Smooth muscle cell (in vitro differentiated cells): ENCODE data around the gene RSRC1. TPM values are rescaled to one million over a fixed set of nuclear protein-coding genes. Genes with fewer than 3 reads are reported as not detected.

Experiments
- DNase-seq: peaks from one replicate; lab custom pipeline; 2025; ENCODE audit not compliant: unreplicated experiment; lab: John Stamatoyannopoulos, UW
- H2AFZ ChIP-seq: fragments of 200-600 bp; sonication (generic); 2 replicates; pipeline ENCODE4 v1.6.0; 2016; ENCODE audit warnings: antibody characterized with exemption, low read depth, mild to moderate bottlenecking
- H3F3A ChIP-seq: fragments of 200-600 bp; sonication (generic); 2 replicates; pipeline ENCODE4 v1.6.0; 2017; ENCODE audit warnings: antibody characterized with exemption, low read depth
- H3K27ac ChIP-seq: fragments of 200-600 bp; sonication (generic); 2 replicates; pipeline ENCODE4 v1.5.1; 2016; ENCODE audit warnings: low read depth, mild to moderate bottlenecking
- H3K27me3 ChIP-seq: fragments of 200-600 bp; sonication (generic); 2 replicates; pipeline ENCODE4 v1.6.1; 2016; ENCODE audit warnings: low read depth, mild to moderate bottlenecking
- H3K36me3 ChIP-seq: fragments of 200-600 bp; sonication (generic); 2 replicates; pipeline ENCODE4 v1.5.1; 2016; ENCODE audit warnings: low read depth
- H3K4me1 ChIP-seq: fragments of 200-600 bp; sonication (generic); 2 replicates; pipeline ENCODE4 v1.5.1; 2016; ENCODE audit warnings: low read depth
- H3K4me2 ChIP-seq: fragments of 200-600 bp; sonication (generic); 2 replicates; pipeline ENCODE4 v1.6.0; 2016; ENCODE audit warnings: mild to moderate bottlenecking
- H3K4me3 ChIP-seq: fragments of 200-600 bp; sonication (generic); 2 replicates; pipeline ENCODE4 v1.5.1; 2016; ENCODE audit warnings: mild to moderate bottlenecking
- H3K79me2 ChIP-seq: fragments of 200-600 bp; sonication (generic); 2 replicates; pipeline ENCODE4 v1.6.0; 2016; ENCODE audit warnings: low read depth, mild to moderate bottlenecking
- H3K9ac ChIP-seq: fragments of 200-600 bp; sonication (generic); 2 replicates; pipeline ENCODE4 v1.6.0; 2016; ENCODE audit warnings: low read depth
- H3K9me3 ChIP-seq: fragments of 200-600 bp; sonication (generic); replicated peaks from 2 replicates; pipeline ENCODE4 v1.5.1; 2016; ENCODE audit warnings: low read depth
- H4K20me1 ChIP-seq: fragments of 200-600 bp; sonication (generic); 2 replicates; pipeline ENCODE4 v1.6.0; 2016; ENCODE audit warnings: low read depth
- CTCF ChIP-seq: fragments of 200-600 bp; sonication (generic); IDR thresholded peaks from 2 replicates; pipeline ENCODE4 v1.5.1; 2017; ENCODE audit warnings: borderline replicate concordance, mild to moderate bottlenecking, antibody characterized with exemption; ENCODE audit not compliant: insufficient read depth, poor library complexity, severe bottlenecking
- WGBS: methylation state at CpG from one replicate; pipeline ENCODE4 v1.1.7; 2016; ENCODE audit warnings: low lambda C conversion rate; 5-methylcytosine and 5-hydroxymethylcytosine counted together
- polyA plus RNA-seq: library from polyadenylated mRNA; unstranded; fragments of >200 nt; fragmentation: Nextera tagmentation; extraction: Ambion mirVana; gene quantifications from 2 replicates; pipeline ENCODE4 v1.2.1, GENCODE V29; 2016
- total RNA-seq: library from RNA; depleted of rRNA; stranded (reverse); fragments of >200 nt; gene quantifications from 2 replicates; pipeline ENCODE4 v1.2.3, GENCODE V29; 2014

RSRC1 gene
- total and polyA plus RNA-seq, 2 experiments from 2014 or later: 18.5 to 43.9 TPM

- Histone ChIP-seq H3K27me3 (no peaks in the 10 kb centered on the region), H3K36me3 (no peaks in the 10 kb centered on the region), H3K9me3 (no peaks in the 10 kb centered on the region), H3F3A (no peaks in the 10 kb centered on the region), H3K4me1 (no peaks in the 10 kb centered on the region), H3K27ac (no peak overlapping the region), H4K20me1 (no peaks in the 10 kb centered on the region), H2AFZ (no peak overlapping the region), H3K4me2 (no peak overlapping the region), H3K9ac (no peak overlapping the region), H3K79me2 (no peaks in the 10 kb centered on the region), H3K4me3 (no peak overlapping the region)
- no peak for DNase-seq
- TF ChIP-seq CTCF: no peak
Measured at GRCh38 chr3:158563076-158563475, 453.2 kb downstream of the RSRC1 start.

GRCh38 chr3:158565076-158565475 is 455.2 kb downstream of the RSRC1 start:
- H3K4me2 ChIP-seq: no peak overlapping the region
- 98% methylated on average over 6 of the region's 6 CpGs for WGBS

GRCh38 chr3:158568784-158569183 is 458.9 kb downstream of the RSRC1 start:
- Histone ChIP-seq H2AFZ (no peak overlapping the region), H3K4me1 (no peaks in the 10 kb centered on the region), H3K4me3 (no peak overlapping the region), H3K36me3 (no peaks in the 10 kb centered on the region), H3K27ac (no peak overlapping the region), H4K20me1 (no peaks in the 10 kb centered on the region), H3K79me2 (no peaks in the 10 kb centered on the region), H3K27me3 (no peaks in the 10 kb centered on the region), H3K4me2 (no peak overlapping the region), H3K9me3 (no peaks in the 10 kb centered on the region), H3F3A (no peaks in the 10 kb centered on the region), H3K9ac (no peak overlapping the region)
- WGBS: 82% methylated on average over 3 of the region's 3 CpGs
- no peak for DNase-seq
- no peak for TF ChIP-seq CTCF

More at GRCh38 chr3:158565076-158565475, 455.2 kb downstream of the RSRC1 start:
- Histone ChIP-seq H3K27me3 (no peaks in the 10 kb centered on the region), H3K27ac (no peak overlapping the region), H3K79me2 (no peaks in the 10 kb centered on the region), H3K9ac (no peak overlapping the region), H3K9me3 (no peaks in the 10 kb centered on the region), H2AFZ (no peak overlapping the region), H3K4me1 (no peaks in the 10 kb centered on the region), H3K36me3 (no peaks in the 10 kb centered on the region), H4K20me1 (no peaks in the 10 kb centered on the region), H3K4me3 (no peak overlapping the region), H3F3A (no peaks in the 10 kb centered on the region)
- no peak for DNase-seq
- TF ChIP-seq CTCF: no peak

GRCh38 chr3:158569794-158570193 is 459.9 kb downstream of the RSRC1 start:
- Histone ChIP-seq H3K79me2 (no peaks in the 10 kb centered on the region), H3K9me3 (no peaks in the 10 kb centered on the region), H4K20me1 (no peaks in the 10 kb centered on the region), H3K27ac (no peak overlapping the region), H3K4me1 (no peaks in the 10 kb centered on the region), H3K4me3 (no peak overlapping the region), H2AFZ (no peak overlapping the region), H3F3A (no peaks in the 10 kb centered on the region), H3K9ac (peak overlapping the region; percentile 100), H3K4me2 (no peak overlapping the region), H3K36me3 (no peaks in the 10 kb centered on the region), H3K27me3 (no peaks in the 10 kb centered on the region)
- WGBS: 69% methylated on average over 3 of the region's 3 CpGs
- DNase-seq: no peak
- TF ChIP-seq CTCF: no peak
